Measurements from ENCODE around the gene SRL.

DNA sequence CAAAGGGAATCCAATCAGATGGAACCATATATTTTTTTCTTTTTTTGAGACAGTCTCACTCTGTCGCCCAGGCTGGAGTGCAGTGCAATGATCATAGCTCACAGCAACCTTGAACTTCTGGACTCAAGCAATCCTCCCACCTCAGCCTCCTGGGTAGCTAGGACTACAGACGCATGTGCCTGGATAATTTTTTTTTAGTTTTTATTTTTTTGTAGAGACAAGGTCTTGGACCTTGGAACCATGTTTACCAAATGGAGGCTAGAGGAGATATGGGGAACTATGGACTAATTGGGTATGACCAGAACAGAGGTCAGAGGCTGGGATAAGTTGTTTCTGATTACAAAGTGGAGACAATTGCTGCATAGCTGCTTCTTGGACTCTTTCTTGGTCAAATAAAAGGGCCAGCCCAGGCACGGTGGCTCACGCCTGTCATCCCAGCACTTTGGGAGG, 84.5 kb downstream of the SRL start:
- TF ChIP-seq GATA2 (IDR thresholded peaks at IDR 0.05; ENCODE audit: low read depth, low read length), result no peak
- no peak for TF ChIP-seq GATA3 (IDR thresholded peaks at IDR 0.05; ENCODE audit: low read depth, low read length)

Data from SH-SY5Y (cell line).